GM18502 (cell line): ENCODE measurements around the gene INHBB.

ENCODE experiments used
- ATAC-seq: cut with Tn5 transposase; IDR thresholded peaks from one replicate; pipeline ENCODE4 v1.9.1; 2021; ENCODE audit warnings: mild to moderate bottlenecking; ENCODE audit not compliant: unreplicated experiment, poor library complexity

The INHBB gene

GRCh38 chr2:120353931-120354330, 8.0 kb downstream of the INHBB start:
- no peak for ATAC-seq

- no peak for ATAC-seq
Observed at GRCh38 chr2:120354467-120354866, 8.5 kb downstream of the INHBB start.

- ATAC-seq: no peak
Observed at GRCh38 chr2:120354935-120355779, 9.2 kb downstream of the INHBB start.

- ATAC-seq: no peak
Observed at GRCh38 chr2:120355780-120356266, 9.9 kb downstream of the INHBB start.

- no peak for ATAC-seq
Observed at GRCh38 chr2:120357768-120358167, 11.8 kb downstream of the INHBB start.

GRCh38 chr2:120358734-120359465, 13.0 kb downstream of the INHBB start:
- ATAC-seq: no peak

- no peak for ATAC-seq
Observed at GRCh38 chr2:120360307-120360855, 14.4 kb downstream of the INHBB start.

GRCh38 chr2:120362926-120363325, 17.0 kb downstream of the INHBB start:
- no peak for ATAC-seq

GRCh38 chr2:120365236-120365793, 19.4 kb downstream of the INHBB start:
- ATAC-seq: no peak

- no peak for ATAC-seq
Observed at GRCh38 chr2:120366698-120367097, 20.8 kb downstream of the INHBB start.

- ATAC-seq: no peak
Observed at GRCh38 chr2:120367221-120367620, 21.3 kb downstream of the INHBB start.

- no peak for ATAC-seq
Observed at GRCh38 chr2:120367649-120368048, 21.7 kb downstream of the INHBB start.

GRCh38 chr2:120368086-120368485, 22.1 kb downstream of the INHBB start:
- no peak for ATAC-seq

- no peak for ATAC-seq
Observed at GRCh38 chr2:120369250-120369649, 23.3 kb downstream of the INHBB start.

- no peak for ATAC-seq
Observed at GRCh38 chr2:120371969-120372625, 26.2 kb downstream of the INHBB start.

- ATAC-seq: no peak
Observed at GRCh38 chr2:120372816-120373215, 26.9 kb downstream of the INHBB start.

GRCh38 chr2:120373424-120373823, 27.5 kb downstream of the INHBB start:
- ATAC-seq: no peak

- ATAC-seq: no peak
Observed at GRCh38 chr2:120374821-120375220, 28.9 kb downstream of the INHBB start.

- no peak for ATAC-seq
Observed at GRCh38 chr2:120375251-120376020, 29.5 kb downstream of the INHBB start.

GRCh38 chr2:120376101-120376500, 30.2 kb downstream of the INHBB start:
- no peak for ATAC-seq
